ENCODE results near the gene HIGD1A. TPM values are rescaled to one million over a fixed set of nuclear protein-coding genes. Genes with fewer than 3 reads are reported as not detected.

Gene HIGD1A
- total RNA-seq, 6 experiments from 2014 or later, result 115 to 144 (median 125) TPM

- Mint-ChIP-seq H3K27me3 (ENCODE audit: insufficient read depth) (peaks cover 12% of the 10 kb centered on the region), H3K27ac (no peak overlapping the region), H3K36me3 (ENCODE audit: low read depth) (no peaks in the 10 kb centered on the region), H3K9me3 (no peaks in the 10 kb centered on the region), H3K4me3 (no peak overlapping the region), H3K4me1 (ENCODE audit: low read depth) (peaks cover 8% of the 10 kb centered on the region; the same call in 1 of the 2 replicates)
- no peak for TF ChIP-seq CTCF (IDR thresholded peaks at IDR 0.05)
- no peak for DNase-seq
Measured at GRCh38 chr3:42850263-42850662, 46.0 kb upstream of the HIGD1A start.

GRCh38 chr3:42849017-42849416 lies 44.7 kb upstream of the HIGD1A start:
- no peak overlapping the region for H3K27ac Mint-ChIP-seq
- peaks cover 8% of the 10 kb centered on the region; the same call in 1 of the 2 replicates for H3K4me1 Mint-ChIP-seq (ENCODE audit: low read depth)

GRCh38 chr3:42847731-42848130 lies 43.4 kb upstream of the HIGD1A start:
- H3K4me3 Mint-ChIP-seq, result no peak overlapping the region
- TF ChIP-seq CTCF (IDR thresholded peaks at IDR 0.05), result no peak
- no peak for DNase-seq
- H3K9me3 Mint-ChIP-seq, result no peaks in the 10 kb centered on the region
- H3K27ac Mint-ChIP-seq, result no peak overlapping the region
- no peaks in the 10 kb centered on the region for H3K36me3 Mint-ChIP-seq (ENCODE audit: low read depth)
- H3K4me1 Mint-ChIP-seq (ENCODE audit: low read depth), result peaks cover 8% of the 10 kb centered on the region; the same call in 1 of the 2 replicates
- peaks cover 13% of the 10 kb centered on the region for H3K27me3 Mint-ChIP-seq (ENCODE audit: insufficient read depth)

More at GRCh38 chr3:42849017-42849416, 44.7 kb upstream of the HIGD1A start:
- no peak for DNase-seq
- H3K36me3 Mint-ChIP-seq (ENCODE audit: low read depth), result no peaks in the 10 kb centered on the region
- peaks cover 12% of the 10 kb centered on the region for H3K27me3 Mint-ChIP-seq (ENCODE audit: insufficient read depth)
- no peak overlapping the region for H3K4me3 Mint-ChIP-seq
- no peaks in the 10 kb centered on the region for H3K9me3 Mint-ChIP-seq
- TF ChIP-seq CTCF (IDR thresholded peaks at IDR 0.05), result no peak

- no peak for DNase-seq
- H3K36me3 Mint-ChIP-seq (ENCODE audit: low read depth), result no peaks in the 10 kb centered on the region
- H3K9me3 Mint-ChIP-seq, result no peaks in the 10 kb centered on the region
Measured at GRCh38 chr3:42846685-42847522, 42.6 kb upstream of the HIGD1A start.

GRCh38 chr3:42844815-42845214 lies 40.5 kb upstream of the HIGD1A start:
- H3K27ac Mint-ChIP-seq, result no peak overlapping the region
- no peaks in the 10 kb centered on the region for H3K36me3 Mint-ChIP-seq (ENCODE audit: low read depth)
- DNase-seq, result no peak
- H3K4me3 Mint-ChIP-seq, result no peak overlapping the region
- H3K9me3 Mint-ChIP-seq, result no peaks in the 10 kb centered on the region
- no peak for TF ChIP-seq CTCF (IDR thresholded peaks at IDR 0.05)
- peaks cover 12% of the 10 kb centered on the region for H3K27me3 Mint-ChIP-seq (ENCODE audit: insufficient read depth)
- H3K4me1 Mint-ChIP-seq (ENCODE audit: low read depth), result peaks cover 8% of the 10 kb centered on the region; the same call in 1 of the 2 replicates

More at GRCh38 chr3:42846685-42847522, 42.6 kb upstream of the HIGD1A start:
- Mint-ChIP-seq H3K4me1 (ENCODE audit: low read depth) (peaks cover 8% of the 10 kb centered on the region; the same call in 1 of the 2 replicates), H3K27me3 (ENCODE audit: insufficient read depth) (peaks cover 13% of the 10 kb centered on the region), H3K4me3 (no peak overlapping the region), H3K27ac (no peak overlapping the region)
- no peak for TF ChIP-seq CTCF (IDR thresholded peaks at IDR 0.05)

All from HFFc6 (cell line).